Transverse colon (tissue), 4 donors: ENCODE results near the gene CRABP2. TPM values are rescaled to one million over a fixed set of nuclear protein-coding genes. Genes with fewer than 3 reads are reported as not detected.

Experiments
- DNase-seq: peaks from one replicate; pipeline ENCODE4 v3.0.0-alpha.2; 2019
- H3K27ac ChIP-seq, 4 donors: fragments of 200-600 bp; sonication (generic); 2 replicates each; pipeline ENCODE4 v1.5.1; 2016 to 2018; ENCODE audit warnings: inconsistent platforms in 4 of 4
- H3K27me3 ChIP-seq: fragments of 200-600 bp; sonication (generic); 2 replicates; pipeline ENCODE4 v1.5.1; 2017; ENCODE audit warnings: inconsistent platforms
- H3K36me3 ChIP-seq, 4 donors: fragments of 200-600 bp; sonication (generic); 2 replicates each; pipeline ENCODE4 v1.5.1; 2017 to 2019; ENCODE audit warnings: inconsistent platforms in 4 of 4
- H3K4me1 ChIP-seq, 4 donors: fragments of 200-600 bp; sonication (generic); 2 replicates each; pipeline ENCODE4 v1.5.1; 2017 to 2020; ENCODE audit warnings: inconsistent platforms in 4 of 4
- H3K4me3 ChIP-seq, 4 donors: fragments of 200-600 bp; sonication (generic); 1 replicate in 1 of 4; 2 replicates in 3 of 4; pipeline versions ENCODE4 v1.5.1 to v1.6.1; 2017 to 2019; ENCODE audit warnings: inconsistent platforms in 4 of 4
- H3K9me3 ChIP-seq, 2 donors: fragments of 200-600 bp; sonication (generic); 2 replicates each; pipeline ENCODE4 v1.5.1; 2017 to 2019; ENCODE audit warnings: inconsistent platforms in 2 of 2
- CTCF ChIP-seq, 5 experiments: fragments of 200-600 bp in 3 of 5; fragments of 450-650 bp in 2 of 5; sonication (generic) in 3 of 5; IDR thresholded peaks; 1 replicate in 2 of 5; 2 replicates in 3 of 5; pipeline ENCODE4 v1.5.1; 2016 to 2017; ENCODE audit warnings: antibody characterized with exemption in 5 of 5, inconsistent platforms in 3 of 5, mild to moderate bottlenecking in 2 of 5, moderate library complexity in 1 of 5
- EP300 ChIP-seq: sonication (generic); formaldehyde crosslinking; IDR thresholded peaks from one replicate; pipeline ENCODE4 v1.6.1; 2017; ENCODE audit warnings: antibody characterized with exemption, low read depth
- POLR2A ChIP-seq: fragments of 450-650 bp; IDR thresholded peaks from one replicate; pipeline ENCODE4 v1.6.1; 2016; ENCODE audit warnings: antibody characterized with exemption, mild to moderate bottlenecking, moderate library complexity
- POLR2AphosphoS5 ChIP-seq, 3 donors: sonication (generic); formaldehyde crosslinking; IDR thresholded peaks; one replicate each; pipeline ENCODE4 v1.6.1; 2016; ENCODE audit warnings: antibody characterized with exemption in 3 of 3
- WGBS, 2 donors: methylation state at CpG; one replicate each; pipeline ENCODE4 v1.1.5; 2018; ENCODE audit warnings: low coverage in 1 of 2; 5-methylcytosine and 5-hydroxymethylcytosine counted together
- in situ Hi-C, 4 donors: fragments of 200-750 bp; cut with MboI; loops; one replicate each; pipeline versions ENCODE4 v1.15.0 to v1.15.1; 2017; ENCODE audit warnings: low sequenced_read_pairs in 3 of 4, low pct_ligation_motif_present in 1 of 4, low pct_unique_long_range_greater_than_20kb in 1 of 4
- intact Hi-C: fragments of 100-400 bp; cut with DNase I; formaldehyde crosslinking; loops from one replicate; pipeline ENCODE4 v1.15.1; 2023; ENCODE audit warnings: low total_unique reads
- total RNA-seq, 4 donors: library from RNA; depleted of rRNA; stranded (reverse); fragments of >200 nt; gene quantifications; one replicate each; pipeline ENCODE4 v1.1.0, GENCODE V29; 2016

Gene CRABP2
- total RNA-seq, 4 donors from 2014 or later: 0.79 to 1.9 TPM; not detected in 2

GRCh38 chr1:156690675-156691036 is 14.7 kb downstream of the CRABP2 start:
- H3K4me3 ChIP-seq: no peak overlapping the region
- H3K9me3 ChIP-seq: no peaks in the 10 kb centered on the region
- H3K36me3 ChIP-seq: no peaks in the 10 kb centered on the region
- 65% methylated on average over 8 of the region's 8 CpGs; no CpG with 5 or more reads in 1 of the 2 donors for WGBS, 2 donors
- TF ChIP-seq CTCF (IDR thresholded peaks at IDR 0.05): no peak
- peaks cover 4 to 31% (median 12%) of the 10 kb centered on the region in 4 donors for H3K4me1 ChIP-seq
- in situ Hi-C loops: loop anchor here in 2 of 4 donors (25.0 kb wide), 1 partner anchor 172 kb away; the partner anchor contains the start of genes INSRR (in 2 of the 2) and NTRK1 (in 2 of the 2)
- no peak overlapping the region for H3K27ac ChIP-seq
- intact Hi-C loops: loop anchor here (10.0 kb wide), 1 partner anchor 164 kb away; the partner anchor contains the start of gene INSRR
- no peak for DNase-seq
- H3K27me3 ChIP-seq: peaks cover 75% of the 10 kb centered on the region

- no peak for DNase-seq
- intact Hi-C loops (loop anchor here (1.0 to 10.0 kb wide), 2 partner anchors 35 to 165 kb away; partner anchors contain the start of gene INSRR), in situ Hi-C loops (loop anchor here in 3 of 4 donors (5.0 to 25.0 kb wide), 2 partner anchors 32 to 172 kb away; partner anchors contain the start of genes INSRR (in 2 of the 3) and NTRK1 (in 2 of the 3))
- peaks cover 80% of the 10 kb centered on the region for H3K27me3 ChIP-seq
- H3K4me1 ChIP-seq: peaks cover 4 to 31% (median 12%) of the 10 kb centered on the region in 4 donors
- no peak overlapping the region for H3K27ac ChIP-seq
- no peaks in the 10 kb centered on the region for H3K36me3 ChIP-seq
- H3K9me3 ChIP-seq: no peaks in the 10 kb centered on the region
- TF ChIP-seq EP300: no peak
- TF ChIP-seq POLR2AphosphoS5 (IDR thresholded peaks at IDR 0.05): no peak
- TF ChIP-seq POLR2A: no peak
- TF ChIP-seq CTCF (IDR thresholded peaks at IDR 0.05): no peak
- no peak overlapping the region for H3K4me3 ChIP-seq
- WGBS, 2 donors: 0 to 33% methylated on average over 1 to 10 of the region's 10 CpGs
These were observed 15.3 kb downstream of the CRABP2 start for GRCh38 chr1:156689953-156690674.

GRCh38 chr1:156689035-156689952 is 16.1 kb downstream of the CRABP2 start:
- peak; percentile 80 for DNase-seq
- H3K4me1 ChIP-seq: peaks cover 4 to 28% (median 12%) of the 10 kb centered on the region in 4 donors
- no peaks in the 10 kb centered on the region for H3K9me3 ChIP-seq
- no peaks in the 10 kb centered on the region for H3K36me3 ChIP-seq
- no peak overlapping the region for H3K27ac ChIP-seq
- WGBS, 2 donors: 0 to 2% methylated on average over 8 to 16 of the region's 23 CpGs
- peaks cover 89% of the 10 kb centered on the region for H3K27me3 ChIP-seq
- H3K4me3 ChIP-seq: no peak overlapping the region
- in situ Hi-C loops: loop anchor here in 3 of 4 donors (5.0 to 25.0 kb wide), 2 partner anchors 33 to 173 kb away; partner anchors contain the start of genes INSRR (in 2 of the 3) and NTRK1 (in 2 of the 3)
- intact Hi-C loops: loop anchor here (1.0 kb wide), 1 partner anchor 36 kb away; no protein-coding TSS in a partner anchor
- TF ChIP-seq EP300: no peak
- no peak for TF ChIP-seq POLR2AphosphoS5 (IDR thresholded peaks at IDR 0.05)
- peak; percentile 86 to 92 (median 91) for TF ChIP-seq CTCF (IDR thresholded peaks at IDR 0.05)
